Hematopoietic multipotent progenitor cell (in vitro differentiated cells): ENCODE results near the gene LYPLA2. TPM values are rescaled to one million over a fixed set of nuclear protein-coding genes. Genes with fewer than 3 reads are reported as not detected.
"Not testable (repeated sequence)": the region's sequence is repeated elsewhere in the genome, so short reads cannot be mapped to it uniquely, and the experiment has no call there.

Source experiments
- DNase-seq, 3 donors: peaks; one replicate each; pipeline ENCODE4 v3.0.0-alpha.2; 2011 to 2015; ENCODE audit warnings: low read depth in 2 of 3, low spot score in 2 of 3
- total RNA-seq: library from RNA; depleted of rRNA; stranded (reverse); fragments of >200 nt; gene quantifications from one replicate; pipeline ENCODE4 v1.2.3, GENCODE V29; 2012

Gene LYPLA2
- total RNA-seq, 1 donor: 75.9 TPM

DNA sequence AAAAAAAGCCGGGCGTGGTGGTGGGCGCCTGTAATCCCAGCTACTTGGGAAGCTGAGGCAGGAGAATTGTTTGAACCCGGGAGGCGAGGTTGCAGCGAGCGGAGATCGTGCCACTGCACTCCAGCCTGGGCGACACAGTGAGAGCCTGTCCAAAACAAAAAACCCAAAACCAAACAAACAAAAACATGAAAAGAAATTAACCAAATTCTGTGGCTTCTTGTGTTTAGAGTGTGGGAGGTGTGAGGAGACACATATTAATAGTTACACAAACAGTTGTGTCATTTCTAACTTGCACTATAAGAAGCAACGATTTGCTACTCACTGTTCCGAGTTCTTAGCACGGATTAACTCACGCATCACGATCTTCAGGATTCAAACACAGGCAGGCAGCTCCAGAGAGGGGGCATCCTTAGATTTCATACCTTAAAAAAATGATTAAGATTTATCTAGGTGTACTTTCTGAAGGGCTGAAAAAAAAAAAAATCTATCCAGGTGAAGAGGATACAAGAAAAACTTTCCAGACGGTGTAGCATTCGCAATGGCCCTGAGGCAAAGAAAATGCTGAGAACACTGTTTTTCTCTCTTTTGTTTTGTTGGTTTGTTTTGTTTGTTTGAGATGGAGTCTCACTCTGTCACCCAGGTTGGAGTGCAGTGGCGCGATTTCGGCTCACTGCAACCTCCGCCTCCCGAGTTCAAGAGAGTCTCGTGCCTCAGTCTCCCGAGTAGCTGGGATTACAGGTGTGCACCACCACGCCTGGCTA is 35.0 kb downstream of the LYPLA2 start:
- no peak for DNase-seq

DNA sequence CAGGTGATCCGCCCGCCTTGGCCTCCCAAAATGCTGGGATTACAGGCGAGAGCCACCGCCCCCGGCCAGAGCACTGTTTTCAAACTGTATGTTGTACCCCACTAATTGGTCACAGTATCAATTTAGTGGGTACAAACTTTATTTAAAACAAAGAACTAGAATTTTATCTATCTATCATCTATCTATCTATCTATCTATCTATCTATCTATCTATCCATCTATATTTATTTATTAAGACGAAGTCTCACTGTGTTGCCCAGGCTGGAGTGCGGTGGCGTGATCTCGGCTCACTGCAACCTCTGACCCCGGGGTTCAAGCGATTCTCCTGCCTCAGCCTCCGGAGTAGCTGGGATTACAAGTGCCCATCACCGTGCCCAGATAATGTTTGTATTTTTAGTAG is 35.6 kb downstream of the LYPLA2 start:
- DNase-seq: not testable (repeated sequence)

DNA sequence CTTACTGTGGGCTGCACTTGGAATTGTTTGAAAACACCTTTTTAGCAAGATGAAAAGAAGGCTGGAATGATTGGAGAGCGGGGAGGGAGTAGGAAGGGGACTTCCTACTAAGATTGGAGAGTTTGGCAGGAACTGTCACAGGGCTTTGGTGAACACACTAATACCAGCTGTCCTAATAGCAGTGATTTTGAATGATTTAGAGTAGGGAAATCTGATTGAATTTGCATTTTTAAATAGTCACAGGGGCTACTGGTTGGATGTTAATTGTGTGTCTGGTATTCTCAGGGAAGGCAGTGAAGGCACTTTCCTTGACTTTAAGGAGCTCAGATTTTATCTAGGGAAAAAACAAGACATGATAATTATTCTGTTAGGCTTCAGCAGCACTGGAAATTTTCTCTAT is 36.8 kb downstream of the LYPLA2 start:
- DNase-seq: no peak

DNA sequence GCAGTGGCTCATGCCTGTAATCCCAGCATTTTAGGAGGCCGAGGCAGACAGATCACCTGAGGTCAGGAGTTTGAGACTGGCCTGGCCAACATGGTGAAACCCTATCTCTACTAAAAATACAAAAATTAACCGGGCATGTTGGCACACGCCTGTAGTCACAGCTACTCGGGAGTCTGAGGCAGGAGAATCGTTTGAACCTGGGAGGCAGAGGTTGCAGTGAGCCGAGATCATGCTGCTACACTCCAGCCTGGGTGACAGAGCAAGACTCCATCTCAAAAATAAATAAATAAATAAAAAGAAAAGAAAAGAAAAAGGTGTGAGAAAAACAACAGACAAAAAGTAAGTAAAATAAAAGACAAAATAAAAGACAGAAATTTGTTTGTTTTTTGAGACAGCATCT is 43.2 kb downstream of the LYPLA2 start:
- DNase-seq: not testable (repeated sequence)

DNA sequence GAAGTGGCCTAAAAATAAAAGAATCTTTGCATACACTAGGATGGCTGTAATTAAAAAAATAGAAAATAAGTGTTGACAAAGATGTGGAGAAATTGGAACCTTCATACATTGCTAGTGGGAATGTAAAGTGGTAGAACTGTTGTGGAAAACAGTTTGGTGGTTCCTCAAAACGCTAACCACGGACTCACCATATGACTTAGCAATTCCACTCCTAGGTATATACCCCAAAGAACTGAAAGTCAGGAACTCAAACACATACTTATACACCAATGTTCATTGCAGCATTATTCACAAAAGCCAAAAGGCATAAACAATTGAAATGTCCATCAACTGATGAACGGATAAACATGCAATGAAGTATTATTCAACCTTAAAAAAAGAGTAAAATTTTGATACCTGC is 45.1 kb downstream of the LYPLA2 start:
- peak in 1 of 3 donors; percentile 37 for DNase-seq

DNA sequence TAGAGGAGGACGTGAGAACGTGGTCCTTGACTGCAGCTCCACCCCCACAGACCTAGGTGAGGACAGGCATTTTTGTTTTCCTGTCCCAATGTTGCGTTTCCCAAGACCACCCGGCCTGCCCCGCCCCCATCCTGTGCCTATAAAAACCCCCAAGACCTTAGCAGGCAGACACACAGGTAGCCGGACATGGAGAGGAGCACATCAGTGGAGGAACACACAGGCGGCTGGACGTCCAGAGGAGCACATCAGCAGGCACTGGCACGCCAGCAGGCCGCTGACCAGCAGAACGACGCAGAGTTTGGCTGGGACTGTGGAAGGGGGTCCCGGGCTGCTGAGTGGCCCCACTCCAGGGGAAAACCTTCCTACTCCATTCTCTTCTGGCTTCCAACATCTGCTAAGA is 47.0 kb downstream of the LYPLA2 start:
- DNase-seq: no peak

DNA sequence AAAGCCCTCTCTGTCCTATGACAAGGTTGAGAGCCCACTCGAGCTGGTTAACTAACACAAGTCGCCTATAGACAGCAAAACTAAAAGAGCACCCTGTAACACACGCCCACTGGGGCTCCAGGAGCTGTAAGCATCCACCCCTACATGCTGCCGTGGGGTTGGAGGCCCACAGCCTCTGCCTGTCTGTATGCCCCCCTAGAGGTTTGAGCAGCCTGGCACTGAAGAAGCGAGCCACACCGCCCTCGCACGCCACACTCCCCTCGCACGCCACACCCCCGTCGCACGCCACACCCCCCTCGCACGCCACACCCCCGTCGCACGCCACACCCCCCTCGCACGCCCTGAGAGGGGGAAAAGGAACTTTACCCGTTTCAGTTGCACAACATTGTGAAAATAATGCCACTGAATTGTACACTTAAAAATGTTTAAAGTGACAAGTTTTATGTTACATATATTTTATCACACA is 47.5 kb downstream of the LYPLA2 start:
- peak; percentile 45 to 89 (median 87) for DNase-seq

DNA sequence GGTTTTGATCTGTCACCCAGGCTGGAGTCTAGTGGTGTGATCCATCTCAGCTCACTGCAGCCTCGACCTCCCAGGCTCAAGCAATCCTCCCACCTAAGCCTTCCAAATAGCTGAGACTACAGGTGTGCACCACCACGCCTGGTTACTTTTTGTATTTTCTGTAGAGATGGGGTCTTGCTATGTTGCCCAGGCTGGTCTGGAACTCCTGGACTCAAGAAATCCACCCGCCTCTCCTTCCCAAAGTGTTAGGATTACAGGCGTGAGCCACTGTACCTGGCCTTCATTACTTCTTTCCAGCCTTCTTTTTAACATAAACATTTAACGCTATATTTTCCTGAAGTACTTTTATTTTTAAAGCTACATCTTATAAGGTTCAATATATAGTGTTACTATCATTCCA is 52.7 kb downstream of the LYPLA2 start:
- DNase-seq: no peak

Other genes starting within 250 kb of the LYPLA2 start
- gene ID3, start 231.6 kb upstream of the LYPLA2 start, total RNA-seq: 186 TPM
- 846 TPM for gene RPL11, start 99.3 kb upstream of the LYPLA2 start, total RNA-seq
- 11.0 TPM for gene ELOA, start 47.7 kb upstream of the LYPLA2 start, total RNA-seq
- 34.5 TPM for gene PITHD1, start 12.7 kb upstream of the LYPLA2 start, total RNA-seq
- gene GALE, start 9.6 kb downstream of the LYPLA2 start, total RNA-seq: 12.4 TPM
- gene HMGCL, start 34.3 kb downstream of the LYPLA2 start, total RNA-seq: 31.8 TPM
- gene FUCA1, start 77.1 kb downstream of the LYPLA2 start, total RNA-seq: 18.9 TPM
- 1.3 TPM for gene CNR2, start 122.2 kb downstream of the LYPLA2 start, total RNA-seq
- gene PNRC2, start 168.7 kb downstream of the LYPLA2 start, total RNA-seq: 121 TPM
- 113 TPM for gene SRSF10, start 189.2 kb downstream of the LYPLA2 start, total RNA-seq